Measurements from ENCODE around the gene SNED1. TPM values are rescaled to one million over a fixed set of nuclear protein-coding genes. Genes with fewer than 3 reads are reported as not detected.
A peak's percentile ranks its signal among the peaks of the same experiment; 100 is the strongest.

The SNED1 gene
- total RNA-seq, 3 donors from 2014 or later = 27.1 to 46.9 (median 35.2) TPM

GRCh38 chr2:240961910-240962299 is 36.5 kb upstream of the SNED1 start:
- Histone ChIP-seq H3K4me1 (no peaks in the 10 kb centered on the region), H3K9me3 (no peaks in the 10 kb centered on the region), H3K27me3 (no peaks in the 10 kb centered on the region), H3K36me3 (no peaks in the 10 kb centered on the region), H3K27ac (peak overlapping the region in 1 of 2 donors; percentile 93), H3K4me3 (peak overlapping the region in 1 of 3 donors; percentile 28)
- intact Hi-C loops (cut with DNase I; ENCODE audit: low total_unique reads) = no loop called here
- TF ChIP-seq POLR2AphosphoS5 (IDR thresholded peaks at IDR 0.05) (no peak), CTCF (IDR thresholded peaks at IDR 0.05) (no peak)
- DNase-seq (ENCODE audit: low spot score in 2 of 2) = peak in 1 of 2 donors; percentile 15

- Histone ChIP-seq H3K4me3 (peak overlapping the region in 1 of 3 donors; percentile 28), H3K27ac (peak overlapping the region; percentile 22 to 93), H3K4me1 (no peaks in the 10 kb centered on the region), H3K36me3 (no peaks in the 10 kb centered on the region), H3K27me3 (no peaks in the 10 kb centered on the region), H3K9me3 (no peaks in the 10 kb centered on the region)
- TF ChIP-seq POLR2A (IDR thresholded peaks at IDR 0.05) = no peak
- TF ChIP-seq POLR2AphosphoS5 (IDR thresholded peaks at IDR 0.05) = peak in 2 of 3 donors; percentile 23 to 72
- intact Hi-C loops (cut with DNase I; ENCODE audit: low total_unique reads) = no loop called here
- peak; percentile 23 to 54 for DNase-seq (ENCODE audit: low spot score in 2 of 2)
Observed at GRCh38 chr2:240962300-240963064, 35.9 kb upstream of the SNED1 start.

- no peak for TF ChIP-seq POLR2A (IDR thresholded peaks at IDR 0.05)
- TF ChIP-seq CTCF (IDR thresholded peaks at IDR 0.05) = no peak
- TF ChIP-seq POLR2AphosphoS5 (IDR thresholded peaks at IDR 0.05) = no peak
- peak overlapping the region; percentile 22 to 93 for H3K27ac ChIP-seq
- DNase-seq (ENCODE audit: low spot score in 2 of 2) = peak; percentile 8 to 14
- H3K4me3 ChIP-seq = no peak overlapping the region
- no peaks in the 10 kb centered on the region for H3K4me1 ChIP-seq
- H3K36me3 ChIP-seq = no peaks in the 10 kb centered on the region
- intact Hi-C loops (cut with DNase I; ENCODE audit: low total_unique reads) = no loop called here
- H3K27me3 ChIP-seq = no peaks in the 10 kb centered on the region
- no peaks in the 10 kb centered on the region for H3K9me3 ChIP-seq
Observed at GRCh38 chr2:240963065-240963867, 35.2 kb upstream of the SNED1 start.

GRCh38 chr2:240963868-240964703 is 34.3 kb upstream of the SNED1 start:
- no peak for TF ChIP-seq POLR2AphosphoS5 (IDR thresholded peaks at IDR 0.05)
- no peak for TF ChIP-seq POLR2A (IDR thresholded peaks at IDR 0.05)
- no peak for TF ChIP-seq CTCF (IDR thresholded peaks at IDR 0.05)
- Histone ChIP-seq H3K27ac (peak overlapping the region in 1 of 2 donors; percentile 93), H3K4me3 (no peak overlapping the region), H3K36me3 (no peaks in the 10 kb centered on the region), H3K4me1 (no peaks in the 10 kb centered on the region), H3K27me3 (no peaks in the 10 kb centered on the region), H3K9me3 (no peaks in the 10 kb centered on the region)
- intact Hi-C loops (cut with DNase I; ENCODE audit: low total_unique reads) = no loop called here
- DNase-seq (ENCODE audit: low spot score in 2 of 2) = peak; percentile 15 to 48

- H3K36me3 ChIP-seq = no peaks in the 10 kb centered on the region
- H3K4me1 ChIP-seq = no peaks in the 10 kb centered on the region
- TF ChIP-seq POLR2AphosphoS5 (IDR thresholded peaks at IDR 0.05) (no peak), POLR2A (IDR thresholded peaks at IDR 0.05) (no peak), CTCF (IDR thresholded peaks at IDR 0.05) (no peak)
- H3K27me3 ChIP-seq = no peaks in the 10 kb centered on the region
- peak overlapping the region in 1 of 2 donors; percentile 69 for H3K27ac ChIP-seq
- intact Hi-C loops (cut with DNase I; ENCODE audit: low total_unique reads) = no loop called here
- peak in 1 of 2 donors; percentile 27 for DNase-seq (ENCODE audit: low spot score in 2 of 2)
- no peak overlapping the region for H3K4me3 ChIP-seq
- H3K9me3 ChIP-seq = no peaks in the 10 kb centered on the region
Observed at GRCh38 chr2:240964704-240965295, 33.6 kb upstream of the SNED1 start.

All from breast epithelium (tissue), 4 donors.